MM.1S (cell line): ENCODE measurements around the gene ATXN1.

Experiments used
- DNase-seq: peaks from one replicate; pipeline ENCODE4 v3.0.0-alpha.2; 2015
- H2AFZ ChIP-seq: fragments of 300-600 bp; sonication (generic); 2 replicates; pipeline ENCODE4 v1.6.0; 2016; ENCODE audit warnings: antibody characterized with exemption, low read length
- H3F3A ChIP-seq: fragments of 300-600 bp; sonication (generic); 2 replicates; pipeline ENCODE4 v1.6.1; 2016; ENCODE audit warnings: mild to moderate bottlenecking, antibody characterized with exemption, low read length, moderate library complexity, mixed read lengths; ENCODE audit not compliant: insufficient read depth
- H3K27ac ChIP-seq: fragments of 300-600 bp; sonication (generic); 2 replicates; pipeline ENCODE4 v1.5.1; 2016; ENCODE audit warnings: mild to moderate bottlenecking, low read length
- H3K27me3 ChIP-seq: fragments of 300-600 bp; sonication (generic); replicated peaks from 2 replicates; pipeline ENCODE4 v1.6.0; 2016; ENCODE audit warnings: low read length; ENCODE audit not compliant: insufficient read depth
- H3K36me3 ChIP-seq: fragments of 300-600 bp; sonication (generic); replicated peaks from 2 replicates; pipeline ENCODE4 v1.6.1; 2016; ENCODE audit warnings: mild to moderate bottlenecking, low read length, mixed read lengths; ENCODE audit not compliant: insufficient read depth
- H3K4me1 ChIP-seq: fragments of 300-600 bp; sonication (generic); 2 replicates; pipeline ENCODE4 v1.6.1; 2016; ENCODE audit warnings: low read length, mixed read lengths
- H3K4me2 ChIP-seq: fragments of 300-600 bp; sonication (generic); 2 replicates; pipeline ENCODE4 v1.6.0; 2016; ENCODE audit warnings: low read depth, low read length
- H3K4me3 ChIP-seq: fragments of 300-600 bp; sonication (generic); 2 replicates; pipeline ENCODE4 v1.5.1; 2016; ENCODE audit warnings: low read length, mixed read lengths
- H3K79me2 ChIP-seq: fragments of 300-600 bp; sonication (generic); 2 replicates; pipeline ENCODE4 v1.6.1; 2016; ENCODE audit warnings: mixed run types, low read length, mixed read lengths
- H3K9ac ChIP-seq: fragments of 300-600 bp; sonication (generic); 2 replicates; pipeline ENCODE4 v1.6.1; 2016; ENCODE audit warnings: low read length, mixed read lengths
- H3K9me2 ChIP-seq: fragments of 300-600 bp; sonication (generic); replicated peaks from 2 replicates; pipeline ENCODE4 v1.6.1; 2016; ENCODE audit warnings: mild to moderate bottlenecking, low read length, mixed read lengths; ENCODE audit not compliant: insufficient read depth
- H3K9me3 ChIP-seq: fragments of 300-600 bp; sonication (generic); replicated peaks from 2 replicates; pipeline ENCODE4 v1.6.1; 2016; ENCODE audit warnings: mild to moderate bottlenecking, low read length, mixed read lengths; ENCODE audit not compliant: insufficient read depth
- H4K20me1 ChIP-seq: fragments of 300-600 bp; sonication (generic); 2 replicates; pipeline ENCODE4 v1.6.1; 2016; ENCODE audit warnings: mild to moderate bottlenecking, low read length, moderate library complexity, mixed read lengths; ENCODE audit not compliant: insufficient read depth
- CTCF ChIP-seq: fragments of 300-600 bp; sonication (generic); IDR thresholded peaks from 2 replicates; pipeline ENCODE4 v1.5.1; 2016; ENCODE audit warnings: antibody characterized with exemption, low read length, mixed read lengths
- EZH2 ChIP-seq: fragments of 300-600 bp; sonication (generic); optimal IDR thresholded peaks from 2 replicates; pipeline ENCODE3; 2017; ENCODE audit warnings: low read depth, mild to moderate bottlenecking, antibody characterized with exemption, low read length, mixed read lengths
- EZH2phosphoT487 ChIP-seq: fragments of 300-600 bp; sonication (generic); IDR thresholded peaks from 2 replicates; pipeline ENCODE4 v1.6.1; 2018; ENCODE audit warnings: antibody characterized with exemption, low read length

Gene ATXN1

GRCh38 chr6:16496210-16496609, 265.1 kb downstream of the ATXN1 start:
- no peaks in the 10 kb centered on the region for H4K20me1 ChIP-seq
- H3F3A ChIP-seq, result no peaks in the 10 kb centered on the region
- no peaks in the 10 kb centered on the region for H3K27me3 ChIP-seq
- TF ChIP-seq EZH2 (no peak), EZH2phosphoT487 (no peak), CTCF (no peak)
- no peaks in the 10 kb centered on the region for H3K9me3 ChIP-seq
- H3K9ac ChIP-seq, result no peak overlapping the region
- H3K9me2 ChIP-seq, result no peaks in the 10 kb centered on the region
- H3K79me2 ChIP-seq, result no peaks in the 10 kb centered on the region
- no peak overlapping the region for H2AFZ ChIP-seq
- 0 out of 2 replicates have a peak, but pooled peaks cover 6% of the 10 kb centered on the region for H3K4me1 ChIP-seq
- H3K36me3 ChIP-seq, result no peaks in the 10 kb centered on the region
- no peak overlapping the region for H3K4me3 ChIP-seq
- no peak overlapping the region for H3K27ac ChIP-seq
- no peak overlapping the region for H3K4me2 ChIP-seq
- no peak for DNase-seq

GRCh38 chr6:16494793-16495192, 266.5 kb downstream of the ATXN1 start:
- Histone ChIP-seq H3K9ac (no peak overlapping the region), H3K79me2 (no peaks in the 10 kb centered on the region), H2AFZ (no peak overlapping the region), H3K4me2 (no peak overlapping the region), H3K27me3 (no peaks in the 10 kb centered on the region), H3K4me1 (0 out of 2 replicates have a peak, but pooled peaks cover 6% of the 10 kb centered on the region), H4K20me1 (no peaks in the 10 kb centered on the region), H3K9me3 (no peaks in the 10 kb centered on the region), H3F3A (no peaks in the 10 kb centered on the region), H3K36me3 (no peaks in the 10 kb centered on the region), H3K9me2 (no peaks in the 10 kb centered on the region), H3K27ac (no peak overlapping the region), H3K4me3 (no peak overlapping the region)
- TF ChIP-seq CTCF, result no peak
- no peak for TF ChIP-seq EZH2
- TF ChIP-seq EZH2phosphoT487, result no peak
- DNase-seq, result no peak

GRCh38 chr6:16493802-16494201, 267.5 kb downstream of the ATXN1 start:
- Histone ChIP-seq H3K79me2 (no peaks in the 10 kb centered on the region), H3K9me2 (no peaks in the 10 kb centered on the region), H3K4me3 (no peak overlapping the region), H3F3A (no peaks in the 10 kb centered on the region), H3K9ac (no peak overlapping the region), H3K27me3 (no peaks in the 10 kb centered on the region), H3K36me3 (no peaks in the 10 kb centered on the region), H3K4me2 (no peak overlapping the region), H2AFZ (no peak overlapping the region), H4K20me1 (no peaks in the 10 kb centered on the region), H3K27ac (no peak overlapping the region), H3K9me3 (no peaks in the 10 kb centered on the region), H3K4me1 (0 out of 2 replicates have a peak, but pooled peaks cover 6% of the 10 kb centered on the region)
- TF ChIP-seq EZH2phosphoT487 (no peak), EZH2 (no peak), CTCF (no peak)
- DNase-seq, result no peak

- Histone ChIP-seq H3K4me1 (0 out of 2 replicates have a peak, but pooled peaks cover 9% of the 10 kb centered on the region), H3K9ac (no peak overlapping the region), H3K9me3 (no peaks in the 10 kb centered on the region), H3K4me3 (no peak overlapping the region), H3K79me2 (no peaks in the 10 kb centered on the region), H4K20me1 (no peaks in the 10 kb centered on the region), H3F3A (no peaks in the 10 kb centered on the region), H3K4me2 (no peak overlapping the region), H3K9me2 (no peaks in the 10 kb centered on the region), H3K27ac (no peak overlapping the region), H3K27me3 (no peaks in the 10 kb centered on the region), H2AFZ (no peak overlapping the region), H3K36me3 (no peaks in the 10 kb centered on the region)
- no peak for TF ChIP-seq EZH2phosphoT487
- no peak for TF ChIP-seq CTCF
- TF ChIP-seq EZH2, result no peak
- no peak for DNase-seq
Measured at GRCh38 chr6:16493112-16493511, 268.1 kb downstream of the ATXN1 start.
